CD4-positive, alpha-beta T cell treated with Interleukin-4 for 4 hours (primary cell): ENCODE results near the gene ANKRD44.
A peak's percentile ranks its signal among the peaks of the same experiment; 100 is the strongest.

Experiments
- DNase-seq: peaks from one replicate; pipeline ENCODE4 v3.0.0-alpha.2; 2020

The ANKRD44 gene

GRCh38 chr2:197170208-197170607, 140.4 kb downstream of the ANKRD44 start:
- DNase-seq, result no peak

GRCh38 chr2:197168705-197169104, 141.9 kb downstream of the ANKRD44 start:
- peak; percentile 57 for DNase-seq

DNA sequence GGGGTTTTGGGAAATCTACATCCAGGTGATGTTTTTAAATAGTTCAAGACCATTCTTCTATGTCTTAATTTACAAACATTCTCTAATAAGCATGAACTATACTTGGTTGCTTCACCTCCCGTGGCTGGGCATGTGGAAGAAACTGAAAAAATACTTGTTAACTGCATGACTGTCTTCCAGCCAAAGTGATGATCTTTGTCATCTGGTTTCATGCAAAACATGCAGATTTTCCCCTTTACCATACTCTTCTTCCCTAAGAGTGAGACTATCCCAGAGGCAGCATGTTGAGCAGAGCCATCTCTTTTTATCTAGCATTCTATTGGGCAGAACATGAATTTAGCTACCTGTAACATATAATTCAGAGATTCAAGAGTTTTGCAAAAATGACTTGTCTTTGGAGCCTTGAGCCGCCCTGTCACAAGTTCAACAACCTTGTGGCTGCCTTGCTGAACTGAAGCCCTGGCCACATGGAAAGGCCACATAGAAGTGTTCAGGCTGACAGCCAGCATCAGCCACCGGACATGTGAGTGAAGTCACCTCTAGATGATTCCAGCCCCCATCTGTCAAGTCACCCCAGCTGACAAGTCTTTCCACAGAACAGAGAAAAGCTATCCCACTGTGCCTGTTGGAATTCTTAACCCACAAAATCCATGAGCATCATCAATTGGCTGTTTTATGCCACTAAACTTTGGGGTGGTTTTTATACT, 142.8 kb downstream of the ANKRD44 start:
- no peak for DNase-seq

DNA sequence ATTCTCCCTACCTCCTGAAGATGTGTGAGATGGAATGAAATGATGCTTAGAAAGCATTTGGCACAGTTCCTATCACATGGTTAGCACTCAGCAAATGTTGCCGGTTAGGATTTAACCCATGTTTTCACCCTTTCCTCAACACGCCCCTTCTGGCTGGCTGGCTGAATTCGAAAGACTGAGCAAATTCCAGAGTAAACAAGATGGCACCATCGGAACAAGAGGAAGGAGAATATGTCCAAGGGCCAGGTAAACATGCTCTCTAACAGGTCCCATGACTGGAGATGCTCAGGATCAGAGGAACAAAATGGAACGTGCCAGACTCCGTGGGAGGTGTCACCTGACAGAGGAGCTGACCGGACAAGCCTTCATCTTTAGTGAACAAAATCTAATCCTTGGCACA, 145.6 kb downstream of the ANKRD44 start:
- DNase-seq, result no peak

DNA sequence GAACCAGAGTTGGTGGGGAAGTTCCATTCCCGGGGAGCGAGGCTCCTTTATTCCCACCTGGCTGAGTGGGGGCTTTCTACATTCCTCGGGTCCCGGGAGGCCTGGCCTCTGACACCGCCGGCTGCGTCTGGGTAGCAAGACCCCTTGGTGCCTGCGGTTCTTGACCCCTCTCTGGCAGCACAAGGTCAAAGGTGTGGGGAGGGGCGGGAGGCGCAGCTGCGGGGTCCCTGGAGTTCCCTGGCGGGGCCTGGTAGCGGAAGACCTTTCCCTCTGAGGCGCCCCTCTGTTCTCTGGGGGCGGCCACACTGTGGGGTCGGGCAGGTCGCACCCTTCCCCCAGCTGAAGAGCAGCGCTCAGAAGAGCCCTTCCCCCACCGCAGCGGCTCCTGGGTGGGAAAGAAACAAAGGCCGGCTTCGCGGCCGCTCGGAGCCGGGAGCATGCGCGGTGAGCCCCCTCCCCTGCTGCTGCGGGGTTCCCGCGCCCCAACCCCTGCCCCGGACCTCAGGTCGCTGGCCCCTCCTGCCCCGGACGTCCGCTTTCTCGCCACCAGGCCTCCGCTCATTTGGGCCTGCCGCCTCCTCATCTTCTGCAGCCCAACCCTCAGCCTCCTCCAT, 146.3 kb downstream of the ANKRD44 start:
- no peak for DNase-seq

- no peak for DNase-seq
These were observed 146.9 kb downstream of the ANKRD44 start for GRCh38 chr2:197163712-197164140.

DNA sequence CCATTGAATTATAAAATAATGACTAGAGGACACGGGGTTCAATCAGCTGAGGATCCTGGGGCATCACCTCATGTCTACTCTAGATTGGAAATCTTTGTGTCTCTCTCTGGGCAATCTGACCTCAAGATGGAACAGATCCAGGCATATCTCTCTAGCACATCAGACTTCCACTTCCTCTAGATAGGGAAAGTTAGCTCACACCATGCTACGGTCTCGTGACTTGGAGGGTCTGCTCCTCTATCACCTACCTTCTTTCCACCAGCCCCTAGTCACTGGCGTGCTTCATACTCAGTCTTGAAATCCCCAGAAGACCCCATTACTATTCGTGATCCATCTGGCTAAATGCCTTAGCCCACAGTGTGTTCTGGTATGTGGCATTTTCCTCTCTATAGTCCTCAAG, 148.8 kb downstream of the ANKRD44 start:
- no peak for DNase-seq

DNA sequence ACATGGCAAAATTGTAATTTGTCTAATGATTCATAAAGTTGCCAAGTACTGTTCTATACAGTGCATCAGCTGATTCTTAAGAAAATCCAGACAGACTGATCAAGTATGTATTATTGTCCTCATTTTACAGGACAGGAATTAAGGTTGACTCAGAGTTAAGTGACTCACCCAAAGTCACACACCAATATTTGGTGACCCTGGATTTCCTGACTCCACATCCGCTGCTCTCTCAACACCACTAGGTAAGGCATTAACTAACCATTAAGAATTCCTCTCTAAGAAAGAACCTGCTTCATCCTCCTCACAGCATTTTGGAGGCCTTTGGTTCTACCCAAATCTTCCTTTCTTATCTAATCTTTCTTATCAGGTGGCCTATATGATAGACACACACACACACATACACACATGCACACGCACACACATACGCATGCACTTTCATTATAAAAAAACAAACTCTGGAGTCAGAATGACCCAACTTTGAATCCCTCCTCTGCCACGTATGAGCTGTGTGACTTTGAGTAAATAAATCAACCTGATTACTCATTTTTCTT, 150.8 kb downstream of the ANKRD44 start:
- DNase-seq, result peak; percentile 88

- DNase-seq, result no peak
These were observed 151.7 kb downstream of the ANKRD44 start for GRCh38 chr2:197158591-197159550.

DNA sequence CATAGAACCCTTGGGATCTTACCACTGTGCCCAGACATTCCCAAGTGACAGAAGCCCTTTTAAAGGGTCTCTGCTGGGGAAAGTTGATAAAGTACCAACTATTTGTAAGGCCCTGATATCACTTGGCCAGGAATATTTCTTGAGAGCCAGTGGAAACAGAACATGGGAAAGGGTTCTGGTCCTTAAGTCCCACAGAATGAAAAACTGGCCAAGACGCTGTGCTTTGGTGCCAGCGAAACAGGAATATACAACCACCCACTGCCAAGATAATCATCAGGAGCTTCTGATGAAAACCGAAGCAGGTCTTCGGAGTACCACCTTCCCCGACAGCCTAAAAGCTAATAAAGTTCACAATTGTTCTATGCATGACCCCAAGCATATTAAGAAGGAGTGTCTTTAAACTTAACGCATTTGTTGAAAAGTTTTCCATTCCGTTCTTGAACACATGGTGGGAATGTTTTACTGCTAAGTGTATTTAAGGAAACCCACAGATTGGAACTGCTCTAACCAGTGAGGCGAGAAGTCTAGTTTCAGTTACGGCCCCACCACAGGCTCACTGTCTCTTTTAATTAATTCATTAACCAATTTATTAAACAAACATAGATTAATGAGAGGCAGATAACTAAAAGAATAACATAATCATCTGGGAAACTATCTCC, 152.6 kb downstream of the ANKRD44 start:
- DNase-seq, result no peak

DNA sequence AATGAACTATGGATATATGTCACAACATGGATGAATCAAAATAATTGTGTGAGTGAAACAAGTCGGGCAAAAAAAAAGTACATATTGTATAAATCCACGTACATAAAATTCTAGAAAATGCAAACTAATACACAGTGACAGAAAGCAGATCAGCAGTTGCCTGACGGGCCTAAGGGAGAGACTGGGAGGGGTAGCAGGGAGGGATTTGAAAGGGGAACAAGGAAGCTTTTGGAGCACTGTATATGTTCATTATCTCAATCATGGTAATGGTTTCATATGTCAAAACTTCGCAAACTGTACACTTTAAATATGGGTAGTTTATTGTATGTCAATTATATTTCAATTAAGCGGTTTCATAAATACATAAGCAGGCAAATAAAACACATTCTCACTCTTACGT, 153.8 kb downstream of the ANKRD44 start:
- no peak for DNase-seq

DNA sequence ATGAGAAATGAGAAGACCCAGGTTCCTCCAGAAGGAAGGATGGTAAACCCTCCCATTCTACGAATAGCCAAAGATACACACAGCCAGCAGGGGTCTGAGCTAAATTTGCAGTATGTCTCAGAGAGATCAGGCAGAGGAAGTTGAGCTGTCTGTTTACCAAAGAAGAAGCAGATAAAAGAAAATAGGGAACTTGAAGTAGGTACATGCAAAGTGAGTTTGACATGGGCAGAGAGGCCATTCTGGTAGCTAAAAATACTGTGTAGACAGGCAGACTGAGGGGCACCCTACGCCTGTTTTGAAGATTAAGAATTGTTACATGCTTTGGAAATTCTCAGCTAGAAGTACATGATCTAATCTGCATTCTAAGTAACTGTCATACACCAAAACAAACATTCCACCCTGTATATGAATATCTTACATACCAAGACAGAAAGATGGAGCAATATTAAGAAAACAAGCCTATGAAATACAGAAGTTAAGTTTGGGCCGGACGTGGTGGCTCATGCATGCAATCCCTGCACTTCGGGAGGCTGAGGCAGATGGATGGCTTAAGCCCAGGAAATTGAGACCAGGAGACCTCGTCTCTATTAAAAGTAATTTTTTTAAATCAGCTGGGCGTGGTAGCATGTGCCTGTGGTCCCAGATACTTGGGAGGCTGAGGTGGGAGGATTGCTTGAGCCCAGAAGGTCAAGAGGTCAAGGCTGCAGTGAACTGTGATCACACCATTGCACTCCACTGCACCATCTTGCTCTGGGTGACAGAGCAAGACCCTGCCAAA, 157.9 kb downstream of the ANKRD44 start:
- DNase-seq, result peak; percentile 55

GRCh38 chr2:197149546-197149945, 161.0 kb downstream of the ANKRD44 start:
- no peak for DNase-seq

GRCh38 chr2:197148401-197148800, 162.2 kb downstream of the ANKRD44 start:
- DNase-seq, result no peak

DNA sequence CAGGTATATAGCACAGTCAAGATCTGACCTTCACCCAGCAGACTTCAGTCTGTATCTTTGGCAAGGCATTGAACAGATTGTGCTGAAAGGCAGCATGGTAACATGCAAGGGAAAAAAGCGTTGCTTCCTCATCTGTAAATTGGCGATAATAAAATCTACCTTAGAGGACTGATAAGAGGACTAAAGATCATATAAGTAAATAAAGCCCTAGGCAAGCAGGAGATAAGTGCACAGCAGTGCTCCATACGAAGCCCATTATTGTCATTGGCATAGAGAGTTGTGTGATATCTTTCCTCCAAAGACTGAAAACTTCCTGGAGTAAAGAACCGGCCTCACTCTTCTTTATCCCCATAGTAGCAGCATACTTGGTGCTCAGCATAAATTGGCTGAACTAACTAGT, 162.6 kb downstream of the ANKRD44 start:
- no peak for DNase-seq

DNA sequence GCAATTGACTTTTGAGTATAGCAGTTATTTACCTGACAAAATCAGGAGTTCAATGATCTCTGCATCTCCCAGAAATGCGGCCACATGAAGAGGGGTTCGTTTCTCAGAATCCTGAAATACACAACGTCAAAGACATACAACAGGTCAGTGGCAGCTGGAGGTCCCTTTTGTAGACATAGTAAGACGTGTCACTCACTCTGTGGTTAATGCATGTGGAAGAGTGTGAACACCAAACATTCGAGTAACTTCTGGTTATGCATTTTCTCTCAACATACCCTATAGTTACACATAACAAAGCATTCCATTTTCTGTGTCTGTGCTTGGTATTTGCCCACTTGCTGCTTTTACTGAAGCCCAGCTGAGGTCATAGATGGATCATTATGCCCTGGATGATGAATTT, 163.6 kb downstream of the ANKRD44 start:
- DNase-seq, result no peak

DNA sequence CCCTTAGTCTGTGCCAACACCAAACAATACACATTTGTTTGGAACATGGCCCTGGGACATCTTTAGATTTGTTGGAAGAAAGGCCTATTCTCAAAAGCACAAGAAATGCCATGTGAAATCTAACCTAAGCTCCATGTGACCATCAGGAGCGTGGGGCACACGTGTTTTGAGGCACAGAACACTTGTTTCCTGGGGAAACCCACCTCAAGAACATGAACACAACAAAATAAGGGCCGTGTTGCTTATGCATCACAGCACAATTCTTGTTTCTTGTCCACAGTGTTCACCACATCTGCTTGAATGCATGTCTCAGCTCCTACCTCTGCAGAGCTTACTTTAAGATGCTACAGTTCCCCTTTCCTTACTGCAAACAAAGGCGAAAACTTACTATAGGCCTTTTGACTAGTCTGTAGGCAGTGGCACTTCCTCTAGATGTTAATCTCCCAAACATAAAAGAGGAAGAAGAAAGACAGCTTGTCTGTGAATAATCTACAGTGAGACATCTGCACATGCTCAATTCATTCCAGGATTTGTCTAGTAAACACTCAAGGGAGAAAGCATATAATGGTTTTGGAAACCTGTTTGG, 165.0 kb downstream of the ANKRD44 start:
- DNase-seq, result peak; percentile 72

DNA sequence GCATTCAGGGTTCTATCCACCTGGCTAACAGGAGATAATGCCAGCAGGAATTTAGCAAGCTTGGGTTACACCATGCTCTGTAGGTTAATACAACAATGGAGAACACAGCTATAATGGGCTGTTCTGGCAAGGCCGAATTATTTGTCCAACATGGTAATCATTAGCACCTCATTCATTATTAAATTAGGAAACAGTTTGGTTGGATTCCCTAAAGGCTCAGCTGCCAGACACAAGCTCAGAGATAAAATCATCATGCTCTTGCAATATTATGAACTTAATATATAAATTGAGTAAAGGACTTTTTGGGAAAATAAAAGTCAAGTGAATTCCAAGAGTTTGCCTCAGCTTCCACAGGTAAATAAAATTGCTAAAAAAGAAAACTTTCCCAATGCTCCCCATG, 166.4 kb downstream of the ANKRD44 start:
- no peak for DNase-seq

GRCh38 chr2:197141702-197142473, 168.7 kb downstream of the ANKRD44 start:
- DNase-seq, result peak; percentile 20

- peak; percentile 36 for DNase-seq
These were observed 170.5 kb downstream of the ANKRD44 start for GRCh38 chr2:197140045-197140444.

DNA sequence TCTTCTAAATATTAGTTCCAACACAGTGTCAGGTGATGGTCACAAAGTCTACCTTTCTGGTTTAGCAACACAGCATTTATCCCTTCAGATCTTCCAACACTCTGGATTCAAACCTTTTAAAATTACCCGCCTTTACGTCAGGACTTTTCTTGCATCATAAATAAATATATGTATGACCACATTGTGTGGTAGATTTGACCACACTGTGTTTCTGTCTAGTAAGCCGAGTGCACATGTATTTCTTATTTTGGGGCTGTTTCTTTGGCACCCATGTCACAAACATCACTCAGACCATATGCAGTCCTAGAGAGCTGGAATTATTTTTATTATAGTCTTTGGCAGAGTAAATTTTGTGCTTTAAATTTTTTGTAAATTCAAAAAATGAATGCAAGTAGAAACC, 172.1 kb downstream of the ANKRD44 start:
- DNase-seq, result no peak
